DMS114 treated with DMSO at 0.1 percent for 48 hours (cell line): Measurements from ENCODE around the gene SIM2.
A peak's percentile ranks its signal among the peaks of the same experiment; 100 is the strongest.
"Not testable (repeated sequence)": the region's sequence is repeated elsewhere in the genome, so short reads cannot be mapped to it uniquely, and the experiment has no call there.

Source experiments
- DNase-seq: peaks from one replicate; lab custom pipeline; 2025; ENCODE audit not compliant: unreplicated experiment; lab: John Stamatoyannopoulos, UW

The SIM2 gene, protein sequence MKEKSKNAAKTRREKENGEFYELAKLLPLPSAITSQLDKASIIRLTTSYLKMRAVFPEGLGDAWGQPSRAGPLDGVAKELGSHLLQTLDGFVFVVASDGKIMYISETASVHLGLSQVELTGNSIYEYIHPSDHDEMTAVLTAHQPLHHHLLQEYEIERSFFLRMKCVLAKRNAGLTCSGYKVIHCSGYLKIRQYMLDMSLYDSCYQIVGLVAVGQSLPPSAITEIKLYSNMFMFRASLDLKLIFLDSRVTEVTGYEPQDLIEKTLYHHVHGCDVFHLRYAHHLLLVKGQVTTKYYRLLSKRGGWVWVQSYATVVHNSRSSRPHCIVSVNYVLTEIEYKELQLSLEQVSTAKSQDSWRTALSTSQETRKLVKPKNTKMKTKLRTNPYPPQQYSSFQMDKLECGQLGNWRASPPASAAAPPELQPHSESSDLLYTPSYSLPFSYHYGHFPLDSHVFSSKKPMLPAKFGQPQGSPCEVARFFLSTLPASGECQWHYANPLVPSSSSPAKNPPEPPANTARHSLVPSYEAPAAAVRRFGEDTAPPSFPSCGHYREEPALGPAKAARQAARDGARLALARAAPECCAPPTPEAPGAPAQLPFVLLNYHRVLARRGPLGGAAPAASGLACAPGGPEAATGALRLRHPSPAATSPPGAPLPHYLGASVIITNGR

GRCh38 chr21:36698981-36699545 lies at the start of gene SIM2:
Gene SIM2, plus strand, starts transcription at chr21:36699115. Its CDS starts 632 bp downstream, at chr21:36699747.
- no peak for DNase-seq

DNA sequence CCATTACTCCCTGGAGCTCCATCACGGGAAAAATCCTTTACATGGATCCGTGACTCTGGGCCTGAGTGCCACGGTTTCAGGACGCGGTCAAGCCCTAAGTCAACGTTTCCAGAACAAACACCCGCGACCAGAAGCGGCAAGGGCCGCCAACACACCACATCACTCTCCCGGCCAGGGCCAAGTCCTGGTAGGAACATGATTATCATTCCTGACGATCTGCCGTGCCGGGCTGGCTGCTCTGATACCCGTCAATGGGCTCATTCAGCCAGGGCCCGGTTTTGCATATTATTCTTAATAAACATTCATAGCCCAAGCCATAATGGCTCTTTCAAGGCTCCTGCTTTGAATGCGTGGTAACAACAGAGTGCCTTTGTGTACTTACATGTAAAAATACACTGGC lies 44.6 kb upstream of the SIM2 start:
- no peak for DNase-seq

DNA sequence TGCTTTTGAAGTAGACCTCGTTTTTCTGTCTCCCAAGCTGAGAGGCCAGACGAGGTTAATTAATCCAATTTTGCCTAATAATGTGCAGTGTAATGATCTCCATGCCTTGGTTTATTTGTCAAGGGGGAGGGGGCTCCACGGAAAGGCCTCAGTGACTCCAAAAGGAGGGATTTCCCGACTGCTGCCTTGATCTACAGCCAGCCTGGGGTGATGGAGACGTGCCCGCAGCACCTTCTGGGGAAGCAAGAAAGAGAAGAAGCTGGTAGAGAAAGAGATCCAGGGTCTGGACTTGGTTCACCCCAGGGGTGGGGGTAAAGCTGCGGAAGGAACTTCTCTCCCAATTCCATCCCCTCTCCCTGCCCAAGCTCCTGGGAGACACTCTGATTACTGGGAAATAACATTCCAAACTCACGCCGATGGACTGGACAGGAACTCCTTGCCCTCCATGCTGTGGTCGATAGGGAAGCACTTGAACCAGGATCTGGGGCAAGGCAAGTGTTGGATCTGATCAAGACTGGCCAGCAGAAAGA lies 44.1 kb upstream of the SIM2 start:
- DNase-seq: no peak

DNA sequence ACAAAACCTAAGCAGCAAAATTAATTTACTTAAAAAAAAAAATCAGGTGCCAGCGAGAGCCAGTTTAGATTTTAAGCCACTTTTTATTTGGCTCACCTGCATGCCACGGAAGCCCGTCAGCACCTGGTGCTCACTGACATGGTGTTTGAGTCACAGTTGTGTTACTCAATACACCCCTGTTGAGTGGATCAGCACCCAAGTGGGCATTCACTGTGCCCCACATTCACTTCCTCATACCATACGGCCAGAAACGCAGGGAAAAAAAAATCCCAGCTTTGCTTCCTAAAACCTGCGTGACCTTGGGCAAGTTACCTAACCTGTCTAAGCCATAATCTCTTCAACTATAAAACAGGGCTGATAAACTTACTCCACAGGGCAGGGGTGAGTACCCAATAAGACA lies 42.8 kb upstream of the SIM2 start:
- DNase-seq: no peak

GRCh38 chr21:36657290-36657689 lies 41.6 kb upstream of the SIM2 start:
- DNase-seq: not testable (repeated sequence)

DNA sequence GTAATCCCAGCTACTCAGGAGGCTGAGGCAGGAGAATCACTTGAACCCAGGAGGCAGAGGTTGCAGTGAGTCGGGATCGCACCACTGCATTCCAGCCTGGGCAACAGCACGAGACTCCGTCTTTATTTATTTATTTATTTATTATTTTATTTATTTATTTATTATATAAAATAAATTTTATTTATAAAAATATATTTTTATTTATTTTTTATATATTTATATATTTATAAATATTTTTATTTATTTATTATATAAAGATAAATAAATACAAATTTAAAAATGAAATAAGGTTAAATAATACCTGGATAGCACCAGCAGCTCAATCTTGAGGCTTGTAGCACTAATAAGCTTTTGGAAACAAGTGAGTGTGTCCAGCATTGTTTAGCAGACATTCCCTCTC lies 40.9 kb upstream of the SIM2 start:
- DNase-seq: no peak

GRCh38 chr21:36658926-36659325 lies 40.0 kb upstream of the SIM2 start:
- no peak for DNase-seq

DNA sequence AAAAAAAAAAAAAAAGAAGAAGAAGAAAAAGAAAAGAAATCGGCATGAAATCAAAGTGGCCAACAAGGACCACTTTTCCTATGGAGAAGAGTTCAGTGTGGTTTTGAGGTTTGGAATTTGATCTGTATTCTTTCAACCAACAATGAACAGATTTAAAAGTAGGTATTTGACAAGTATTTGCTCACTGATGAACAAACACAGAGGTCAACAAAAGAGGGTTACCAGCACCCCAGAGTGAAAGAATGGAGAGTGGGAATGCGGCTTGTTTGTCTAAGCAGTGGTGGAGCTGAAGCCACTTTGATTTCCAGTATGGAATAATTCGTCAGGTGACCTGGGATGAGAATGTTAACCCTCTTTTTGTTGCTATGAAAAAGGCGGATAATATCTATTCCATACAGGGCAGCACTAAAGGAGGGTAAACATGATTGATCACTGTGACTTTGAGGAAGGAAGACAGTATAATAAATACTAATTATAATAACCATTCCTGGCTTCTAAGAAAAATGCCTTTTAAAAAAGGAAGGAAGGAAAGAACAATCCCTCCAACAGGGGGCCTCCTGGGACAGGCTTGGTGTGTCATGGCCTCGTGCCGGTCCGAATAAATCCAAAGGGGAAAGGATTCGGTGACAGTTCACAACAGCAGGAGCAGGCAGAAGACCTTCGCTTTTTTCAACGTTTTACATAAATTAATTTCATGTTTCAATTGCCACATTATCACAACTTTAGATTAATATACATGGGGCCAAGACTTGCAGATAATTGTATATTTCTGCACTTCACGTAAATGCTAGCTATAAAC lies 37.2 kb upstream of the SIM2 start:
- peak; percentile 2 for DNase-seq

- DNase-seq: no peak
Observed at GRCh38 chr21:36663033-36663855, 35.7 kb upstream of the SIM2 start.

DNA sequence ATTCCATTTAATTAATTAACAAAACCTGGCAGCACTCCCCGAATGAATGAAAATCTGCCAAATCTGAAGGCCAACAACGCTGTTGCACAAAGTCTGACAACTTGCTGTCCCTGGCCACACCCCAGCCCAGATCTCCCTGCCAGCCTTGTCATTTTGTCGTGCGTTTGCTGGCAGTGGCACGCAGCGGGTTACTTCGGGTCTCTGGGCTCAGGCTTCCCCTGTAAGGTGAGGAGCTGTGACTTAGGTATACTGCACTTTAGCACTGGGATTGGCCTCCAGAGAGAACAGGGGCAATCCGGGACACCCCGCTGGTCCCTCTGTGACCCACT lies 34.3 kb upstream of the SIM2 start:
- no peak for DNase-seq

DNA sequence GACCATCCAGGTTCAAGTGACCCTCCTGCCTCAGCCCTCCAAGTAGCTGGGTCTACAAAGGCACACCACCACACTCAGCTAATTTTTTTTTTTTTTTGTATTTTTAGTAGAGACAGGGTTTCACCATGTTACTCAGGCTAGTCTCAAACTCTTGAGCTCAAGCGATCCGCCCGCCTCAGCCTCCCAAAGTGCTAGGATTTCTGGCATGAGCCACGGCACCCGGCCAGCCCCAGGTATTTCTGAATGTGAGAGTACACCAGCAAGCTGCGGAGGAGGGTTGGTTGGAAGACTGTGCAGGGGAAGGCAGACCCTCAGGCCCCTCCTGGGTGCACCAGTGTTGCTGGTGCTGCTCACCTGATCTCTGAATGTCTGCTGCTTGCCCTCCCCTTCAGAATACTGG lies 33.1 kb upstream of the SIM2 start:
- DNase-seq: no peak

- DNase-seq: no peak
Observed at GRCh38 chr21:36668713-36669112, 30.2 kb upstream of the SIM2 start.

GRCh38 chr21:36671836-36672235 lies 27.1 kb upstream of the SIM2 start:
- DNase-seq: no peak

GRCh38 chr21:36672296-36672695 lies 26.6 kb upstream of the SIM2 start:
- DNase-seq: not testable (repeated sequence)

- no peak for DNase-seq
Observed at GRCh38 chr21:36672737-36673136, 26.2 kb upstream of the SIM2 start.

- no peak for DNase-seq
Observed at GRCh38 chr21:36676039-36676950, 22.6 kb upstream of the SIM2 start.

DNA sequence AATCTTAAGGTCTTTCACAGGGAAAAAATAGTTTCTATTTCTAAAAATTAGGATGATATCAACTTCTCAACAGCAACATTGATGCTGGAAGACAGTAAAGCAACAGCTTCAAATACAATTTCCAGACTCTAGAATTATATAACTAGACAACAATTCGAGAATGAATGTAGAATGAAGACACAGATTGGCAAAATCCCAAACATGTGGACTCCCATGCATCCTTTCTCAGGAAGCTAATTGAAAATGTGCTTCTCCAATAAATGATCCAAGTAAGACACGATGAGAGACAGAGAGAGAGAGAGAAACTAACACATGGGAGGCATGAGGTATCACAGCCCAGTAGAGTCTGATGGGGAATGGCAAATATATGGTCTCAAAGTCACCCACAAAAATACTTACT lies 21.5 kb upstream of the SIM2 start:
- DNase-seq: no peak

GRCh38 chr21:36678538-36678937 lies 20.4 kb upstream of the SIM2 start:
- no peak for DNase-seq

GRCh38 chr21:36681117-36681631 lies 17.7 kb upstream of the SIM2 start:
- no peak for DNase-seq
